BJ (cell line): ENCODE data around the gene TUFT1. TPM values are rescaled to one million over a fixed set of nuclear protein-coding genes. Genes with fewer than 3 reads are reported as not detected.

Experiments used
- CTCF ChIA-PET: fragments of 350-600 bp; formaldehyde crosslinking; extraction: SDS; loops from one replicate; lab custom pipeline; 2021; ENCODE audit warnings: antibody characterized with exemption, inconsistent platforms; lab: Yijun Ruan, JAX
- POLR2A ChIA-PET: fragments of 300-600 bp; sonication (Branson Sonifier 250); formaldehyde crosslinking; extraction: SDS; loops from one replicate; lab custom pipeline; 2021; ENCODE audit warnings: antibody characterized with exemption; lab: Charles Lee
- DNase-seq: peaks from one replicate; pipeline ENCODE4 v3.0.0-alpha.2; 2011; ENCODE audit warnings: low read depth
- H3K27me3 ChIP-seq: 2 replicates; pipeline ENCODE4 v1.6.0; 2011; ENCODE audit warnings: low read length; ENCODE audit not compliant: control insufficient read depth, insufficient read depth
- H3K36me3 ChIP-seq: 2 replicates; pipeline ENCODE4 v1.5.1; 2011; ENCODE audit warnings: low read length; ENCODE audit not compliant: control insufficient read depth, insufficient read depth
- H3K4me3 ChIP-seq: 2 replicates; pipeline ENCODE4 v1.5.1; 2011; ENCODE audit warnings: low read depth, mild to moderate bottlenecking, control low read depth, low read length
- polyA plus RNA-seq: library from polyadenylated mRNA; depleted of rRNA; stranded (reverse); fragments of >200 nt; gene quantifications from 2 replicates; pipeline ENCODE4 v1.2.3, GENCODE V29; 2011
- TF ChIP-seq, protein P1 (sequence below): IDR thresholded peaks from 2 replicates; pipeline ENCODE4 v1.5.1; 2011; ENCODE audit warnings: low read depth, mild to moderate bottlenecking, control low read depth, inconsistent platforms, low read length, moderate library complexity; ENCODE audit not compliant: insufficient read depth

The TUFT1 gene
- polyA plus RNA-seq, 1 experiment, result 14.3 TPM

DNA sequence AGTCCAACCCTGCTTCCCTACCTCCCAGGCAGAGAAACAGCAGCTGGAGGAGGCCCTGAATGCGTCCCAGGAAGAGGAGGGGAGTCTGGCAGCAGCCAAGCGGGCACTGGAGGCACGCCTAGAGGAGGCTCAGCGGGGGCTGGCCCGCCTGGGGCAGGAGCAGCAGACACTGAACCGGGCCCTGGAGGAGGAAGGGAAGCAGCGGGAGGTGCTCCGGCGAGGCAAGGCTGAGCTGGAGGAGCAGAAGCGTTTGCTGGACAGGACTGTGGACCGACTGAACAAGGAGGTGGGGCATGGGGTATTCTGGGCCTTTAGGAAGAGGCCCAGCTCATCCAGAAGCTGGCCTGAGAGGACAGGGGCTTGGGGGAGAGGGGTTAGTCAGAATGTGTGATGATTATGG lies 9.6 kb upstream of the TUFT1 start:
- ChIA-PET CTCF (interaction anchor here (1.3 kb wide), 1 partner anchor 204 kb away, joined by 3 read pairs; no protein-coding TSS in a partner anchor), POLR2A (no interaction called here)
- TF ChIP-seq, protein P1, sequence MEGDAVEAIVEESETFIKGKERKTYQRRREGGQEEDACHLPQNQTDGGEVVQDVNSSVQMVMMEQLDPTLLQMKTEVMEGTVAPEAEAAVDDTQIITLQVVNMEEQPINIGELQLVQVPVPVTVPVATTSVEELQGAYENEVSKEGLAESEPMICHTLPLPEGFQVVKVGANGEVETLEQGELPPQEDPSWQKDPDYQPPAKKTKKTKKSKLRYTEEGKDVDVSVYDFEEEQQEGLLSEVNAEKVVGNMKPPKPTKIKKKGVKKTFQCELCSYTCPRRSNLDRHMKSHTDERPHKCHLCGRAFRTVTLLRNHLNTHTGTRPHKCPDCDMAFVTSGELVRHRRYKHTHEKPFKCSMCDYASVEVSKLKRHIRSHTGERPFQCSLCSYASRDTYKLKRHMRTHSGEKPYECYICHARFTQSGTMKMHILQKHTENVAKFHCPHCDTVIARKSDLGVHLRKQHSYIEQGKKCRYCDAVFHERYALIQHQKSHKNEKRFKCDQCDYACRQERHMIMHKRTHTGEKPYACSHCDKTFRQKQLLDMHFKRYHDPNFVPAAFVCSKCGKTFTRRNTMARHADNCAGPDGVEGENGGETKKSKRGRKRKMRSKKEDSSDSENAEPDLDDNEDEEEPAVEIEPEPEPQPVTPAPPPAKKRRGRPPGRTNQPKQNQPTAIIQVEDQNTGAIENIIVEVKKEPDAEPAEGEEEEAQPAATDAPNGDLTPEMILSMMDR, result no peak
- Histone ChIP-seq H3K27me3 (peaks cover 2% of the 10 kb centered on the region; the same call in 1 of the 2 replicates), H3K4me3 (no peak overlapping the region), H3K36me3 (no peaks in the 10 kb centered on the region)
- DNase-seq, result no peak

DNA sequence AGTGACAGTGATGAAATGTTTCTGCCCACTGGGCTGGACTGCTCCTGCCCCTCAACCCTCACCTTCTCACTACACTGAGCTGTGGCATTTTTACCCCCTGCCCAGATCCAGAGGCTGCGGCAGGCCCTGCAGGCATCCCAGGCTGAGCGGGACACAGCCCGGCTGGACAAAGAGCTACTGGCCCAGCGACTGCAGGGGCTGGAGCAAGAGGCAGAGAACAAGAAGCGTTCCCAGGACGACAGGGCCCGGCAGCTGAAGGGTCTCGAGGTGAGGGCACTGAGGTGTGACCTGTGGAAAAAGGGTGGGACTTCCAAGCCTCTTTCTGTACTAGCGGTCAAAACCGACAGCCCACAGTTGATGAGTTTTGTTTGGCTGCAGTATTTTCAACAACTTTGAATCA lies 6.2 kb upstream of the TUFT1 start:
- ChIA-PET CTCF (interaction anchor here (0.6 to 4.1 kb wide), 8 partner anchors 10 to 201 kb away, joined by 3 to 24 read pairs (median 6); no protein-coding TSS in a partner anchor), POLR2A (no interaction called here)
- H3K36me3 ChIP-seq, result no peaks in the 10 kb centered on the region
- H3K27me3 ChIP-seq, result peaks cover 2% of the 10 kb centered on the region; the same call in 1 of the 2 replicates
- DNase-seq, result no peak
- no peak overlapping the region for H3K4me3 ChIP-seq
- TF ChIP-seq, protein P1, result no peak

DNA sequence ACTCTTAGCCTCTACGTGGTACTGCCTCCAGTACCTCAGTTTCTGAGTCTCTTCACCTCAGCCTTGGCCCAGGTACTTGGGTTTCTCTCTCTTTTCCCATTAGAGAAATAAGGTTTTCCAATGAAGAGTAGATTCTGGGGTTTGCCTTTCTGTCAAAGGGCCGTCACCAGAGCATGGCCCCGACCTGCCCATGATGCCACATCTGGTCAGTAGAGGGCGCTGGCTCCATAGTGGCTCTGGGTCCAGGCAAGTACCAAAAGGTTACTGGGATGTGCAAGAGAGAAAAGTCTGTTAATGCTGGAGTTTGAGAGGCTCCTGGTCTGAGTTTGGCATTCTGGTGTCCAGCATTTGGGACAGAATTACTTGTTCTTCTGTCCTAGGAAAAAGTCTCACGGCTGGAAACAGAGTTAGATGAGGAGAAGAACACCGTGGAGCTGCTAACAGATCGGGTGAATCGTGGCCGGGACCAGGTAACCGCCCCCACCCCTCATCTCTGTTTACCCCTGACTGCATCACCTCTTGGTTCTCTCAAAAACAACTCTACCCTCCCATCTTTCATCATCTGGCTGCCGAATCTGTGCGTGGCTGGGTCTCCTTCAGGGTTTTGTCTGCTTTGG lies 5.3 kb upstream of the TUFT1 start:
- H3K27me3 ChIP-seq, result peaks cover 2% of the 10 kb centered on the region; the same call in 1 of the 2 replicates
- H3K36me3 ChIP-seq, result no peaks in the 10 kb centered on the region
- DNase-seq, result no peak
- ChIA-PET POLR2A (no interaction called here), CTCF (interaction anchor here (0.6 to 4.1 kb wide), 14 partner anchors 11 to 226 kb away, joined by 3 to 24 read pairs (median 4); no protein-coding TSS in a partner anchor)
- TF ChIP-seq, protein P1, result peak; percentile 98
- H3K4me3 ChIP-seq, result no peak overlapping the region

DNA sequence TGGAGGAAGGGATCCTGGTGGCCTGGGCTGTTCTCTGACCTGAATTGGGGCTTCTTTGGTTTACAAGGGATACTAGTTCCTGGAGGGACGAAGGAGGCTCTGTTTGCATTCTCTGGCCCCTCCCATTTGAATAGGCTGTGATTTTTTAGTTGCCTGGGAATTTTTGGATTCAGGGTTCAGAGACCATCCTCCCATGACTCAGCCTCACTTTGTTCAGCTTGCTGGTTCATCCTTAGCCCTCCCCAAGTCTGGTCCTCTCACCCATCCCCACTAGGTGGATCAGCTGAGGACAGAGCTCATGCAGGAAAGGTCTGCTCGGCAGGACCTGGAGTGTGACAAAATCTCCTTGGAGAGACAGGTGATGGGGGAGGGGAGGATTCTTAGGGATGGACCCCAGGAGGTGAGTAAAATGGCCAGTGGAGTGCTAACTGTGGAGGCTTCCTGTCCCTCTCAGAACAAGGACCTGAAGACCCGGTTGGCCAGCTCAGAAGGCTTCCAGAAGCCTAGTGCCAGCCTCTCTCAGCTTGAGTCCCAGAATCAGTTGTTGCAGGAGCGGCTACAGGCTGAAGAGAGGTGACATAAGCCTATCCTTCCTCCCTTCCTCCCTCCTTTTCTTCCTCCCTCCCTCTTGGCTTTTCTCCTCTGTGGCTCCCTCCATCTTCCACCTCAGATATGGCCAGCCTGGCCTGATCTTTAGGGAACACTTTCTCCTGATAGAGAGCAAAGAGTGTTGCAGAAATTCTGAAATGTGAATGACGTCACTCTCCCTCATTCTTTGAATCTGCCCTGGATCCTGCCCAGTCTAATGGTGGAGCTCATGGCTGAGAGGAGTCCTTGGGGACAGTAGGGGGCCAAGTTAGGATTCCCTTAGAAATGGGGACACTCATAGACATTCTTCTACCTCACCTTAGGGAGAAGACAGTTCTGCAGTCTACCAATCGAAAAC lies 4.5 kb upstream of the TUFT1 start:
- H3K36me3 ChIP-seq, result no peaks in the 10 kb centered on the region
- peaks cover under 1% of the 10 kb centered on the region; the same call in 1 of the 2 replicates for H3K27me3 ChIP-seq
- CTCF ChIA-PET, result interaction anchor here (0.6 to 4.1 kb wide), 16 partner anchors 15 to 225 kb away, joined by 3 to 24 read pairs (median 3); partner anchors contain the start of gene POGZ
- POLR2A ChIA-PET, result no interaction called here
- no peak overlapping the region for H3K4me3 ChIP-seq
- DNase-seq, result no peak
- TF ChIP-seq, protein P1, result no peak

DNA sequence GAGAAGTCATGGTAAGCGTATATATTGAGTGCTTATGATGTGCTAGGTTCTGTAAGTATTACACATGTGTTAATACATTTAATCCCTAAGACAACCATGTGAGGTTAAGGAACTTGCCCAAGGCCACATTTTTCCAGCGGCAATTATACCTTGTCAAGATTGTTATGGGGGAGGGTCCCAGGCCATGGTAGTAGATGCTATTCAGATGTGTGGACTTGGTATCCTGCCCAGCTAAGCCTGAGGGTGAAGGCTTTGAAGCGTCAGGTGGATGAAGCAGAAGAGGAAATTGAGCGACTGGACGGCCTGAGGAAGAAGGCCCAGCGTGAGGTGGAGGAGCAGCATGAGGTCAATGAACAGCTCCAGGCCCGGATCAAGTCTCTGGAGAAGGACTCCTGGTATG lies 3.6 kb upstream of the TUFT1 start:
- Histone ChIP-seq H3K4me3 (no peak overlapping the region), H3K36me3 (no peaks in the 10 kb centered on the region), H3K27me3 (no peaks in the 10 kb centered on the region)
- DNase-seq, result no peak
- ChIA-PET CTCF (interaction anchor here (0.8 to 3.1 kb wide), 5 partner anchors 57 to 198 kb away, joined by 3 to 13 read pairs (median 3); partner anchors contain the start of gene POGZ), POLR2A (no interaction called here)
- TF ChIP-seq, protein P1, result no peak
